Panc1 (cell line): ENCODE measurements around the gene CCDC183. TPM values are rescaled to one million over a fixed set of nuclear protein-coding genes. Genes with fewer than 3 reads are reported as not detected.

ENCODE experiments used
- ATAC-seq: fragments of 200-7000 bp; cut with Tn5 transposase; 2 replicates; pipeline ENCODE4 v1.9.1; 2020; ENCODE audit warnings: mild to moderate bottlenecking, moderate library complexity
- BruUV-seq: library from RNA; stranded (reverse); fragments of 400-500 nt; replicated peaks from 2 replicates; lab custom pipeline; 2021; lab: Mats Ljungman, UMichigan
- CTCF ChIA-PET: fragments of 300-600 bp; sonication (Branson Sonifier 250); formaldehyde crosslinking; loops from one replicate; lab custom pipeline; 2022; ENCODE audit warnings: antibody characterized with exemption; lab: Charles Lee
- POLR2A ChIA-PET: fragments of 300-600 bp; sonication (Branson Sonifier 250); formaldehyde crosslinking; loops from one replicate; lab custom pipeline; 2022; ENCODE audit warnings: antibody characterized with exemption; lab: Charles Lee
- DNase-seq: peaks from one replicate; pipeline ENCODE4 v3.0.0-alpha.2; 2010; ENCODE audit warnings: low read depth, low spot score
- H3K27ac ChIP-seq: 2 replicates; pipeline ENCODE4 v1.5.1; 2011; ENCODE audit warnings: mild to moderate bottlenecking, low read length, inconsistent platforms
- H3K27me3 ChIP-seq: fragments of 200-500 bp; sonication (Bioruptor generic); 2 replicates; pipeline ENCODE4 v1.6.0; 2014; ENCODE audit warnings: low read length, inconsistent platforms; ENCODE audit not compliant: control insufficient read depth, insufficient read depth
- H3K36me3 ChIP-seq: fragments of 200-500 bp; sonication (Bioruptor generic); 2 replicates; pipeline ENCODE4 v1.5.1; 2014; ENCODE audit warnings: inconsistent platforms, mild to moderate bottlenecking, low read length, moderate library complexity; ENCODE audit not compliant: control insufficient read depth, insufficient read depth
- H3K4me1 ChIP-seq: 2 replicates; pipeline ENCODE4 v1.5.1; 2011; ENCODE audit warnings: inconsistent platforms, mild to moderate bottlenecking, low read length, moderate library complexity; ENCODE audit not compliant: control insufficient read depth, insufficient read depth
- H3K4me3 ChIP-seq, 2 experiments: 2 replicates each; pipeline ENCODE4 v1.5.1; 2011 to 2012; ENCODE audit warnings: low read depth in 2 of 2, low read length in 2 of 2, mild to moderate bottlenecking in 2 of 2, inconsistent platforms in 1 of 2, moderate library complexity in 1 of 2
- H3K9me3 ChIP-seq: fragments of 200-500 bp; sonication (Bioruptor generic); 2 replicates; pipeline ENCODE4 v1.5.1; 2014; ENCODE audit warnings: low read depth, mild to moderate bottlenecking, inconsistent platforms, low read length, moderate library complexity; ENCODE audit not compliant: control insufficient read depth, insufficient read depth
- POLR2AphosphoS5 ChIP-seq: IDR thresholded peaks from 2 replicates; pipeline ENCODE4 v1.6.1; 2012; ENCODE audit warnings: mild to moderate bottlenecking, low read depth, low read length, moderate library complexity
- REST ChIP-seq, 2 experiments: IDR thresholded peaks; 2 replicates each; pipeline ENCODE4 v1.6.1; 2011 to 2012; ENCODE audit warnings: low read depth in 2 of 2, control low read depth in 1 of 2, low read length in 1 of 2, mild to moderate bottlenecking in 1 of 2, moderate library complexity in 1 of 2; ENCODE audit not compliant: insufficient read depth in 1 of 2
- SIN3A ChIP-seq: IDR thresholded peaks from 2 replicates; pipeline ENCODE4 v1.6.1; 2012; ENCODE audit warnings: low read depth, mild to moderate bottlenecking, low read length, moderate library complexity, borderline replicate concordance; ENCODE audit not compliant: insufficient read depth
- TCF7L2 ChIP-seq: IDR thresholded peaks from 2 replicates; pipeline ENCODE4 v1.6.1; 2011; ENCODE audit warnings: mild to moderate bottlenecking, low read depth, low read length, inconsistent platforms
- in situ Hi-C: cut with HindIII; loops from 2 replicates; pipeline ENCODE4 v1.10.0; 2016; ENCODE audit warnings: low sequenced_read_pairs, low pct_unique_long_range_greater_than_20kb
- intact Hi-C: fragments of 100-400 bp; cut with micrococcal nuclease; formaldehyde crosslinking; loops from one replicate; pipeline ENCODE4 v1.10.0; 2022; ENCODE audit not compliant: unreplicated experiment
- total RNA-seq: library from RNA; stranded (reverse); gene quantifications from one replicate; pipeline ENCODE4 v1.2.1, GENCODE V29; 2021; ENCODE audit not compliant: unreplicated experiment
- TF ChIP-seq, protein P1 (sequence below): fragments of 450-650 bp; IDR thresholded peaks from 2 replicates; pipeline ENCODE4 v1.5.1; 2017; ENCODE audit warnings: mild to moderate bottlenecking

CCDC183 gene
- total RNA-seq, 1 experiment from 2014 or later, result 0.62 TPM

- Histone ChIP-seq H3K27me3 (no peaks in the 10 kb centered on the region), H3K4me3 (no peak overlapping the region), H3K27ac (no peak overlapping the region), H3K9me3 (no peaks in the 10 kb centered on the region), H3K4me1 (no peaks in the 10 kb centered on the region), H3K36me3 (no peaks in the 10 kb centered on the region)
- in situ Hi-C loops (no loop called here), intact Hi-C loops (no loop called here)
- no TSS peak for BruUV-seq
- TF ChIP-seq TCF7L2, result no peak
- TF ChIP-seq, protein P1, sequence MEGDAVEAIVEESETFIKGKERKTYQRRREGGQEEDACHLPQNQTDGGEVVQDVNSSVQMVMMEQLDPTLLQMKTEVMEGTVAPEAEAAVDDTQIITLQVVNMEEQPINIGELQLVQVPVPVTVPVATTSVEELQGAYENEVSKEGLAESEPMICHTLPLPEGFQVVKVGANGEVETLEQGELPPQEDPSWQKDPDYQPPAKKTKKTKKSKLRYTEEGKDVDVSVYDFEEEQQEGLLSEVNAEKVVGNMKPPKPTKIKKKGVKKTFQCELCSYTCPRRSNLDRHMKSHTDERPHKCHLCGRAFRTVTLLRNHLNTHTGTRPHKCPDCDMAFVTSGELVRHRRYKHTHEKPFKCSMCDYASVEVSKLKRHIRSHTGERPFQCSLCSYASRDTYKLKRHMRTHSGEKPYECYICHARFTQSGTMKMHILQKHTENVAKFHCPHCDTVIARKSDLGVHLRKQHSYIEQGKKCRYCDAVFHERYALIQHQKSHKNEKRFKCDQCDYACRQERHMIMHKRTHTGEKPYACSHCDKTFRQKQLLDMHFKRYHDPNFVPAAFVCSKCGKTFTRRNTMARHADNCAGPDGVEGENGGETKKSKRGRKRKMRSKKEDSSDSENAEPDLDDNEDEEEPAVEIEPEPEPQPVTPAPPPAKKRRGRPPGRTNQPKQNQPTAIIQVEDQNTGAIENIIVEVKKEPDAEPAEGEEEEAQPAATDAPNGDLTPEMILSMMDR, result no peak
- no peak for TF ChIP-seq REST (IDR thresholded peaks at IDR 0.05; ENCODE audit: insufficient read depth in 1 of 2, low read depth in 2 of 2, low read length in 1 of 2)
- TF ChIP-seq POLR2AphosphoS5, result no peak
- TF ChIP-seq SIN3A, result no peak
- ATAC-seq (no peak), DNase-seq (no peak)
- ChIA-PET CTCF (no interaction called here), POLR2A (no interaction called here)
These were observed 44.9 kb upstream of the CCDC183 start for GRCh38 chr9:136751244-136751643.

- no TSS peak for BruUV-seq
- ATAC-seq (no peak), DNase-seq (no peak)
- Histone ChIP-seq H3K4me3 (no peak overlapping the region), H3K27me3 (no peaks in the 10 kb centered on the region), H3K4me1 (no peaks in the 10 kb centered on the region), H3K36me3 (no peaks in the 10 kb centered on the region), H3K27ac (no peak overlapping the region), H3K9me3 (no peaks in the 10 kb centered on the region)
- in situ Hi-C loops, result no loop called here
- ChIA-PET CTCF (no interaction called here), POLR2A (no interaction called here)
- intact Hi-C loops, result no loop called here
- no peak for TF ChIP-seq REST (IDR thresholded peaks at IDR 0.05; ENCODE audit: insufficient read depth in 1 of 2, low read depth in 2 of 2, low read length in 1 of 2)
- no peak for TF ChIP-seq SIN3A
- TF ChIP-seq POLR2AphosphoS5, result no peak
- TF ChIP-seq TCF7L2, result no peak
- TF ChIP-seq, protein P1, result no peak
These were observed 44.3 kb upstream of the CCDC183 start for GRCh38 chr9:136751814-136752213.
